SK-MEL-5 (cell line): ENCODE measurements around the gene TTLL5. TPM values are rescaled to one million over a fixed set of nuclear protein-coding genes. Genes with fewer than 3 reads are reported as not detected.
A peak's percentile ranks its signal among the peaks of the same experiment; 100 is the strongest.
"Not testable (repeated sequence)": the region's sequence is repeated elsewhere in the genome, so short reads cannot be mapped to it uniquely, and the experiment has no call there.

Experiments used
- DNase-seq: peaks from one replicate; pipeline ENCODE4 v3.0.0-alpha.2; 2016; ENCODE audit warnings: low read depth, low spot score
- in situ Hi-C: cut with HindIII; loops from 2 replicates; pipeline ENCODE4 v1.10.0; 2016; ENCODE audit warnings: low sequenced_read_pairs, high pct_unique_total_duplicates, low pct_unique_long_range_greater_than_20kb
- total RNA-seq: library from RNA; depleted of rRNA; stranded (reverse); fragments of >200 nt; shearing (Covaris generic); gene quantifications from 2 replicates; pipeline ENCODE4 v1.2.3, GENCODE V29; 2014

The TTLL5 gene
- total RNA-seq, 1 experiment from 2014 or later, result 10.6 TPM

DNA sequence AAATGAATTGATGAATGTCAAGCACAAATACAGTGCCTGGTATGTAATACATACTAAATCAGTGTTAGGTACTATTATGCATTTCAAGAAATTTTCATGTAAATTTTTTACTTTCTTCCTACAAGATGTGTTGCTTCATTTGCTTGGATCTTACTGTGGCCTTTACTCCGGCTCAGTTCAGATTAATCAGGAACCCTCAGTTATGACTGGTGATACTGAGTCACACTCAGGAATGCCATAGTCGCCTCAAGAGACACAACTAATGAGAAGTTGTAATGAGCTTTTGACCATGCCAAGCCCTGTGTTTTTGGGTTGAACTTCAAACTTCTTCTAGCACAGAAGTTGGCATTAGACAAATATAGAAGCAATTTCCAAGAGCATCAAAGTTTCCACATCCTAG lies 224.8 kb downstream of the TTLL5 start:
- no peak for DNase-seq
- in situ Hi-C loops, result no loop called here

DNA sequence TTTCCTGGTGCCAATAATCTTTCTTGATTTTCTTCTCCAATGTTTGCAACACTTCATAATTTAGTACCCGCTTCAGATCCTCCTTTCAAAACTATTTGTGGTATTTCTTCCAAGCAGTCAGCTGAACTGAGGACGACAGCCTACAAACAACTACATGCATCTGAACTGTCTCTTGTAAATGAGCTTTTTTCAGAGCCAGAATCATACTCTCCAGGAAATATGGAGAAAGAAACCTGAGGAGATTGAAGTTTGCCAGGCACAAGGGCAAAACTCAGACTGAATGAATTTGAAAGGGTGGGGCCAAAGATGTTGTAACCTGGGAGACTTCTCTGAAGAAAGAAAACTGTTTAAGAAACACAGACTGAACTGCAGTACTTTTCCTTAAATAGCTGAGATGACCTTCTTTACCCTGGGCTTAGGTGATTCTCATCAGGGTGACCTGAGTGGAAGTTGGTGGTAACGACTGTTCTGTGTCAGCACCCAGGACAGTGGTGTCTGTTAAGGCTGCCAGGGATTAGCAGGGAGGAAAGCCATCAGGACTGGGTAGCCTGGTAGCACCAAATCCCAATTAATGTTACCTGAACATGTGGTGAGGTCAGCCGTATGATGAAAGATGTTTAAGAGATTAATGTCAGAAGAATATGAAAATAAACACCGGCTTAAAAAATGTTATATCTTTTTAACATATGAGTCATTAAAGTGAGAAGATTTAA lies 225.7 kb downstream of the TTLL5 start:
- in situ Hi-C loops, result no loop called here
- DNase-seq, result no peak

DNA sequence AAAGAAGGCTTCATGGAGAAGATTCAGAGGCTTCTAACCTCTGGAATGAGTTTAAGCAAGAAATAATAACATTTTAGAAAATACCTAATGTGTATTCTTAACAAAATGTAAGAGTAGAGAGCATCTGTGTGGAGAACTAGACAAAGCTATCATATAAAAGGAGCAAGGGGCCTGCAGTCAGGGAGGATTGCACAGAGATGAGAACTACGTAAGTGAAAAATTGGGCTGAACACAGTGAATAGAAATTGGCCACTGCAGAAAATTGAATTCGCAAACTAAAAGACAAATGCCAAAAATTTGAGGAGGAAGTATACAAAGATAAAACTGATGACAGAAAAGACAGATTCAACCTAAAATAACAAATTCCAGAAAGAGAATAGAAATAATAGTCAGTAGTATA lies 227.9 kb downstream of the TTLL5 start:
- DNase-seq, result no peak

DNA sequence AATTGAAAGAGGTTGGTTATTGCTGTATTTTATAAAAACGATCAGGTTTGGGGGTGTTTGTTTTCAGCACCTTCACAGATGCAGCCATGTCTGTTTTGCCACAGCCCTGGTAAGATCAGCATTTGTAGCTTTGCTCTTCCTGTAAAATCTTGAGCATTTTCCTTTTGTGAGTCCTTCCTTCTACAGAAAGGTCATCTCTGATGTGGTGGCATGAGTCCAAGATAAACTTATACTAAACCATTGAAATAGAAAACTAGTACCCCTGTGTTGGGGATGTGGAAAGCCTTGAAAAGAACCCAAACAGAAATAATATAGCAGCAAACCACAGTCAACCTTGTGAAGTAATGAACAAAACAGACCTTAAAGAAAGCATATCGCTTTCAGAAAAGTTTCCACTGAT lies 235.3 kb downstream of the TTLL5 start:
- in situ Hi-C loops, result no loop called here
- no peak for DNase-seq

More for the DNA sequence above, 227.9 kb downstream of the TTLL5 start:
- in situ Hi-C loops, result no loop called here

DNA sequence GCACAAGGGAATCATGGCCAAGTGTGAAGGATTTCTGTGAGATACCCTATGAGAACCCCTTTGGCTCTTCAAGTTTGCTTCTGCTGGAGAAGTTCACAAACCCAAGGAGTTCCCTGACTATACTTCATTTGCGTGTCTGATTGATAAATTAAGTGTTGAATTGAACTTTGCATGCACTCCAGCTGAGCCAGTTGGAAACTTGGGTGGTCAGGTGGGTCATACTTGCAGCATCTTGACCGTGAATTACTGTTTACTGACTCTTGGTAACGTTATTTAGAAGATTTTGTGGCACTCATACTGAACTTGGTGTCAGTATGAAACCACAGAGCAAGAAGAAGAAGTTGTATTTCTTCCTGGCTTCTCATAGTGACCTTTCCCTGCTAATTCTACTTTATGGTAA lies 243.3 kb downstream of the TTLL5 start:
- no peak for DNase-seq
- in situ Hi-C loops, result no loop called here

DNA sequence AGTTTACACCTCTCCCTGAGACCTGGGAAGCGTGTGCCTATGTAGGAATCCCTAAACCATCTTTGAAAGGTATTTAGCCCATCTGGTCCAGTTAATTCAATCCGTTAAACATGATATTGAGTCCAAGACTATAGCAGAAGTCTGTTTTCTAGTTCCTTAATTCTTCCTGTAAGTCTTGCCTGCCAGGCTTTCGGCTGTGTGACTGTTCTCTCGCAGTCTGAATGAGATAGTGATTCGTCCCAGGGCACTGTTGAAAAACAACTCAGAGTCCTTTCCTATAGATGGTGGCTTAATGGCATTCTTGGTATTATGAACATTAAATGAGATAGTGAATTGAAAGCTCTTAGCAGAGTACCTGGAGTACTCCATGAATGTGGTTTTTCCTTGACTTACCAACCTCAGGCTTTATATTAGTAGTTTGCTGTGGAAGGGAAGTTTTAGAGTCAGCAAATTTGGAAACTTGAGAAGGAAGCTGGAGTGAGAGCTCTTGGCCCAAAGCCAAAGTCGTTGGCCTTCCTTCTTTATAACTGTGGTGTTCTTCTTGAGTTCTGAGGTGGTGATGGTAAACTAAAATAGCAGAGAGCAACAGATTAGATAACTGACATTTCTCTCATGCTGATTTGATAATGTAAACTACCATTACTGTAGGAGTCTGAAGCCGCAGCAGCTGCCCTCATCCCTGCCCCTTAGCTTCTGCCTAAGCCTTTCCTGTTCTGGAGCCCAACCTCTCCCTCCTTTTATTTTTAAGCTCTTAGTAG lies 244.3 kb downstream of the TTLL5 start:
- in situ Hi-C loops, result no loop called here
- no peak for DNase-seq

DNA sequence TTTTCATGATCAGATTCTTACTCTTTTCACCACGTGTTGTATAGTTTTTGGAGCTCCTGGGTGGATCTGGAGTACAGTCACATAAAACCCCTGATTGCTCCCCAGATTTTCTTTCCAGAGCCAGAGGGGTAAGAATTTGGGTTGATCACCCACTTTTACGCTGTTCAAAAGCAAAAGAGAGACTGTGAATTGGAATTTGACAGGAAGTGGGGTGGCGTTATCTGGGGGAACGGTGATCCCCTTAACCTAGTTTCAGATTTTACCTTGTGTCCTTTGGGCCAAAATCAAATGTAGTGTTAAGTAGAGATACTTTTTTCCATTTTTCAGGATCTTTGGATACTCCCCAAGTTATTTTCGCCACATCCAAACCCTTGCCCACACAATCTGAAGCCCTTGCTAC lies 245.2 kb downstream of the TTLL5 start:
- in situ Hi-C loops, result no loop called here
- DNase-seq, result no peak

DNA sequence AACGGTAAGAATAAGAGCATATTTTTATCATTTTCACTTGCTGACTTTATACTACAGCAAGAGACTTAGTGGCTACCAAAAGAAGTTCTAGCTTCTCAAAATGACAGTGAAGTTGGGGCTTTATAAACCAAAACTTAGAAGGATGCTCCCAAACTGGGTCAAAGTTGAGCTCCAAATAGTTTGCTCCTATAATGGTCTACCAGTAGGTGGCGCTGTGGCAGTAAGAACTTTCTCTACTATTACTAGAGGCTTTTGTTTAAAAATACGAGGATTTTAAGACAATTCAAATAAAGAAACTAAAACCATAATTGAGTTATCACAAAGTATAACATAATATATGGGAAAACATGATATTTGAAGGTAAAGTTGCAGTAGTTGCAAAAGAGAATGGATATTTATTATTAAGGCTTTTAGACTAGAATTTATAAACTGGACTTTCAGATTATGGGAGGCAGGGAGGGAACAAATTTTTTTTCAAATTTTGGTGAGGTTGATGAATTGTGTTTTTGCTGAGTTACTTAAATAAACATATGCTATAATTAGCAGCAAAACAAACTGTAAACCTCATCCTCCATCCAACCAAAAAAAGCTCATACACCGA lies 245.7 kb downstream of the TTLL5 start:
- peak; percentile 67 for DNase-seq
- in situ Hi-C loops, result no loop called here

DNA sequence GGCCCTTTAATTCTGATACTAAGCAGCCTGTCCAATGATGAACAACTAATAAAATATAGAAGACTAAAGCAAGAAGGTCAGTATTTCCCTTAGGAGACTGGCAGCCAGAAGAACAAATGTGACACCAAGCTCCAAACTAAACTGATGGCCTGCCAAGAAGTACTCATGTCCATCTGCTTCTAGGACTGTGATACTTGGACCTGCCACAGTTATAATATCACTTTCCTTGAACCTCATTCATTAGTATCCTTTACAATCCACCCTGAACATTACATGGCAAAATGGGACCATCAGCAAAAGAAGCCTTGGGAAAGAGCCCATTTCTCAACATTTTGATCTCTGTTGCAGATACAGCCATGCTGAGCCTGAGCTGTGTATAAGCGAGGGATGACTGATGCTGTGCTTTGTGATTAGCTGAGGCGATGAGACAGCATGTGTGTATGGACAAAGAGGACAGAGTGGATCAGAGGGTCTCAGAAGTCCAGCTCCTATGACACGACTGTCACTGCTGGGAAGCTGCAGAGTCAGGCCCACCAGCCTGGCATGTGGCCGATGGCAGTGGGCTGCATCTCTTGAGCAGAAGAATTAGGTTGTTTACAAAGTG lies 246.8 kb downstream of the TTLL5 start:
- in situ Hi-C loops, result no loop called here
- no peak for DNase-seq

DNA sequence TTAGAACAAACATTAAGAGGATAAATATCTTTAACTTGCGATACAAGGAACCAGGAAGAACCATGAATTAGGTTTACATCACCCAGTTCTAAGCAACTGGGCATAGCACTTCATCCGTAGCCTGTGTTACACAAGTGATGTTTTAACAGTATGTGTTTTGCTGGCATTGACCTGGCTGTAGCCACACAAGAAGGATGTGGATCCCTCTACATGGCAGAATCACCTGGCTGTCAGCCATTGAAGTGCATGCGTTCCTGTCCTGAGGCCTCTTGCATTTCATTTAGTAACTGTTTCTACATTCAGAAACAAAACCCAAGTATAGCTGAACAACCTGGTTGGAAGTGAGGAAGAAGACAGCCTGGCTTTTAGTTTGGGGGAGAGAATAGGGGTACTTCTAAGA lies 248.6 kb downstream of the TTLL5 start:
- no peak for DNase-seq
- in situ Hi-C loops, result no loop called here

DNA sequence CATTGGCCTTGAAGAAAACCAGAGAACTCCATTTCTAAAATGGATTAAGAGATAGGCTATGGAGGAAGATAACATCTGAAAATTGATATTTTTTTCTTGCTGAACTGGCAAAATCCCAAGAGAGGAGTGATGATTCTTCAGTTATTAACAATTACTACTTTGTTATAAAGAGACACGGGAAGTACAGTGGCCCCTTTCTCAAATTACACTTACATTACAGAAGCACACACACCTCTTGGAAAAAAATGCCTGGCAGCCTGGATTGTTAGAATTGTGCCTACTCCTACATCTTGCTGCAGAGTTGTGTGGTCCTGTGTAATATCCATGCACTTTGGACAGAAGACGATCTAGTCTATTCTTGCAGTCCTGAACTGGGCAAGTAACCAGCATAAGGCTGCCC lies 249.0 kb downstream of the TTLL5 start:
- in situ Hi-C loops, result no loop called here
- DNase-seq, result peak; percentile 59

DNA sequence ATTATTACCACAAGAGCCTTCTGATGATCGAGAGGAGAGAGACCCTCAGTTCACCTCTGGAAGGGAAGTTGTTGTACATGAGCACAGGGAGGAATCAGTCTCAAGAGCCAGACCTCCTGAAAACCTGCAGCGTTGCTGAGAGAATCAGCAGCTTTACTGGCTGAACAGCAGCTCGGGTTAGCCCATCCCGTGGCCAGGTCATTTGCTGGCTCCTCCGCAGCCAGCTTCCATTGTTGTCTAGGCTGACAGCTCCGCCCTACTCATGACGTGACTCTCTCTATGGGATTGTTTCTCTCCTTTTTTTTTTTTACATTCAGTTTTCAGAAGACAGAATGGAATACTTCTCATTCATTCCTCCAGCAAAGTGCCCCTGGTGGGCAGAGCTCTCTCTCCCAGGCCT lies 250.8 kb downstream of the TTLL5 start:
- in situ Hi-C loops, result no loop called here
- DNase-seq, result no peak

DNA sequence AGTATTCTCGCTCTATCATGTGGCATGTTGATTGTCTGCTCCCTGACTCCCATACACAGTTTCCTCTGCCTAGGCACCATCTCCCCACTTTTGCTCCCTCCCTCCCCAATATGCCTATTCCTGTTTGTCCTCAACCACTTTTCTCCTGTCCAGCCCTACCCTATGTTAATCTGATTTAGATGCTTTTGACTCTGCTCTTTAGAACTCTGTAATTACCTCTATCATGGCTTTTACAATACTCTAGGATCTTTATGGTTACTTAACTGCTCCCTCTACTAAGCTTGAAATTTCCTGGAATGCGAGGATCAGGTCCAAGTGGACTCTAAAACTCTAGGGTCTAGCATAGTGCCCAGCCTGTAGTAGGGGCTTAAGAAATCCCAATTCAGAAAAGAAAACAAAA lies 252.1 kb downstream of the TTLL5 start:
- DNase-seq, result no peak
- in situ Hi-C loops, result no loop called here

DNA sequence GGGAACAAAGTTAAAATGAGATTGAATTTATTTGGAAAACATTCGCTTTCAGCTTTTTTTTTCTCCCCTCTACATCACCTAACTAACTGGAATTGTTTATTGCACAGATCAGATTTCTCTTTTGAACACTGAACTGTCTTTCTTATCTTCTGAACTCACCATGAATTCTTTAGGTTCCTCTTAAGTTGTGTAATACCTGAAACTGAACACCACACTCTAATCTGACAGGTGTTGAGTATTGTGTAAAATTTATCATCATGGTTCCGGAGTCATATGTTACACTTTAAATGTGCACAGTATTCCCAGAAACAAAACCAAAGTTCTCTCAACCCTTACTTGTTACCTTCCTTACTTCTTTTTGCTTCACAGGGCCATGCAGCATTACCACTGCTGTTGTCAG lies 254.0 kb downstream of the TTLL5 start:
- no peak for DNase-seq
- in situ Hi-C loops, result no loop called here

DNA sequence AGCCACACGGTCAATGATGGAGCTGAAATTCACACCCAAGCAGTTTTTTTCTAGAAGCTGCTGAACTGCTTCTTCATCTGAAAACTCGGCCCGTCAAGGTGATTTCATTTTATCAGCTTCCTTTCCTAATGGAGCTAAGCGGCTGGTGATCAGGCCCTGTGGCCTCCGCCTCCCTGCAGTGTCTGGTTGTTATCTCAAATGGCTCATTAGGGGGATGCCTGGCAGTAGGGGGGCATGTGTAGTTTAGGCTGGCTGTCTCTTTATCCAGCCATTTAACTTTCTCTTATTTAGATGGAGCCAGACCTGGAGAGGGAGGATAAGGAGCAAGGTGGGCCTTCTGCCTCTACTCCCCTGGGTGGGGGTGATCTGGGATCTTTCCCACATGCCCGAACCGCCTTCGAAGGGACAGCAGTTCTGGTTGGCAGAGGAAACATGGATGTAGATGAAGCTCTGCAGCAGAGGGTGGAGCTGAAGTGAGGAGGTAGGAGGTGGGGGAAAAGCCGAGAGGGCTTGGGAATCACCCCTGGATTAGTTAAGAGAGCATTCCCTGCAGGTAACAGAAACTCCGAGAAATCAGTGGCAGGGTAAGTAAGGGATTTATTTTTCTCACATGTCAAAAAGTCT lies 256.4 kb downstream of the TTLL5 start:
- DNase-seq, result no peak
- in situ Hi-C loops, result no loop called here

DNA sequence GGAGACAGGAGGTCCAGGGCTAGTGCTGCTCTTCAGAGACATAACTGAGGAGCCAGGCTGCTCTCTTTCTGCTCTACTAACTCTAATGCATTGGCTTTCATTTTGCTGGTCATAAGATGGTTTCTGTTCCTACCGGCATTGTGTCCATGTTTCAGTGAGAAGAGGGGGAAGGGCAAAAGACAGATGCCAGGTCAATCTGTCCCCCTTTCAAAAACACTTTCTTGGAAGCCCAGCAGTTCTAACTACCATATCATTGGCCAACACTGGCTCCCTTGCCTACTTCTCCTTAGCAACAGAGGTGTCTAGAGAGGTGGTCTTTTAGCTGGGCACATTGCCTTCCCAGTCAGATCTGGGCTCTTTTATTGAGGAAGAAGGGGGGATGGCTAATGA lies 256.9 kb downstream of the TTLL5 start:
- no peak for DNase-seq
- in situ Hi-C loops, result no loop called here

DNA sequence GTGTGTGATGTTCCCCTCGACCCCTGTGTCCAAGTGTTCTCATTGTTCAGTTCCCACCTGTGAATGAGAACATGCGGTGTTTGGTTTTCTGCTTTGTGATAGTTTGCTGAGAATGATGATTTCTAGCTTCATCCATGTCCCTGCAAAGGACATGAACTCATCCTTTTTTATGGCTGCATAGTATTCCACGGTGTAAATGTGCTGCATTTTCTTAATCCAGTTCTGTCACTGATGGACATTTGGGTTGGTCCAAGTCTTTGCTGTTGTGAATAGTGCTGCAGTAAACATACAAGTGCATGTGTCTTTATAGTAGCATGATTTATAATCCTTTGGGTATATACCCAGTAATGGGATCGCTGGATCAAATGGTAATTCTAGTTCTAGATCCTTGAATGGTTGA lies 259.4 kb downstream of the TTLL5 start:
- in situ Hi-C loops, DNase-seq: not testable (repeated sequence)
